GM04504 (cell line): ENCODE results near the gene PARD6B.
"Not testable (repeated sequence)": the region's sequence is repeated elsewhere in the genome, so short reads cannot be mapped to it uniquely, and the experiment has no call there.

Source experiments
- DNase-seq: peaks from one replicate; pipeline ENCODE4 v3.0.0-alpha.2; 2012; ENCODE audit warnings: low read depth

Gene PARD6B, protein sequence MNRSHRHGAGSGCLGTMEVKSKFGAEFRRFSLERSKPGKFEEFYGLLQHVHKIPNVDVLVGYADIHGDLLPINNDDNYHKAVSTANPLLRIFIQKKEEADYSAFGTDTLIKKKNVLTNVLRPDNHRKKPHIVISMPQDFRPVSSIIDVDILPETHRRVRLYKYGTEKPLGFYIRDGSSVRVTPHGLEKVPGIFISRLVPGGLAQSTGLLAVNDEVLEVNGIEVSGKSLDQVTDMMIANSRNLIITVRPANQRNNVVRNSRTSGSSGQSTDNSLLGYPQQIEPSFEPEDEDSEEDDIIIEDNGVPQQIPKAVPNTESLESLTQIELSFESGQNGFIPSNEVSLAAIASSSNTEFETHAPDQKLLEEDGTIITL

DNA sequence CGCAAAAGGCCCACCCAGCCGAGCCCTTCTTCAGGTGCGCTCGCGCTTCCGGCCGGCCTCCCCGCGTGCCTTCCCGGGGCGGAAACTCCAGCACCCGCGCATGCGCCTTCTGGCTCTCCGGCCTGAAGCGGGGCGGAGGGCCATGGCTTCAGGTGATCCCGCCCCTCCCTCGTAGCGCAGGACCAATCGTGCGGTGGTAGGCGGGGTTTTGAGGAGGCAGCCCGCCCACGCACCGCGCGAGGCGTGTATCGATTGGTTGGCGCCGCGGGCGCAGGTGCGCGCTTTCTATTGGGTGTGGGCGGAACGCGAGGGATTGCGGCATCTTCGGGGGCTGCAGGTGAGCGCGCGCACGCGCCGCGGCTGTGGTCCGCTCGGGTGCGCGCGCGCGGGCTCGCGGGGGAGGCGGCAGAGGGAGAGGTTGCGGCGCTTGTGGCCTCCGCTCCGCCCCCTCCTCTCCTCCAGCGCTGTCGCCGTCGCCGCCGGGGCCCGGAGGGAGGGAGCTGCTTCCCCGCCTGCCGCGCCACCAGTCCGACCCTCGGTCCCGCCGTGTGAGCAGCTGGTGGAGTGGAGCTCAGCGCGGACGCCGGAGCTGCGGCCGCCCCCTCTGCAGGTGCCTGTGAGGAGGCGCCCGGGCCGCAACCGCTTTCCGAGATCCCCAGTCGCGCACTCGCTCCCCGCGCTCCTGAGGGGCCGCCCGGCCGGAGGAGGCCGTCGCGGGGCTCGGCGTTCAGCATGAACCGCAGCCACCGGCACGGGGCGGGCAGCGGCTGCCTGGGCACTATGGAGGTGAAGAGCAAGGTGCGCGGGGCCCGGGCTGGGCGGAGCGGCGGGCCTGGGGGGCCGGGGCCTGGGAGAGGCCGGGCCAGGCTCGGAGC lies at the start of gene PARD6B:
TSS of gene PARD6B (plus strand) at position 526 of the 875 bp plus-strand sequence. CDS start at position 733, 207 bp downstream.
- DNase-seq, result peak; percentile 68

DNA sequence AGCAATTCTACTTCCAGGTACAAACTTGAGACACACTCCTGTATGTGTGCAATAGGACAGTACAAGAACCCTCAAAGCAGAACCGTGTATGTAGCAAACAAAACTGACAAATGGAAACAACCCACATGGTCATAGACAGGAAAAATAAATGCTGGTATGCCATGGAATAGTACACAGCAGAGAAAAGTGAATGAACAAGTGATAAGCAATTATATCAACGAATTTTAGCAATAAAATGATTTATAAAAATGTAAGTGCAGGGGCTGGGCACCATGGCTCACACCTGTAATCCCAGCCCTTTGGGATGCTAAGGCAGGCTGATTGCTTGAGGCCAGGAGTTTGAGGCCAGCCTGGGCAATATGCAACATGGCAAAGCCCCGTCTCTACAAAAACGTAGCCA lies 49.3 kb upstream of the PARD6B start:
- DNase-seq, result no peak

- no peak for DNase-seq
Measured at GRCh38 chr20:50682947-50683530, 48.3 kb upstream of the PARD6B start.

- no peak for DNase-seq
Measured at GRCh38 chr20:50683570-50683969, 47.8 kb upstream of the PARD6B start.

GRCh38 chr20:50686821-50687220 lies 44.6 kb upstream of the PARD6B start:
- DNase-seq, result no peak

GRCh38 chr20:50688256-50688975 lies 43.0 kb upstream of the PARD6B start:
- DNase-seq, result no peak

DNA sequence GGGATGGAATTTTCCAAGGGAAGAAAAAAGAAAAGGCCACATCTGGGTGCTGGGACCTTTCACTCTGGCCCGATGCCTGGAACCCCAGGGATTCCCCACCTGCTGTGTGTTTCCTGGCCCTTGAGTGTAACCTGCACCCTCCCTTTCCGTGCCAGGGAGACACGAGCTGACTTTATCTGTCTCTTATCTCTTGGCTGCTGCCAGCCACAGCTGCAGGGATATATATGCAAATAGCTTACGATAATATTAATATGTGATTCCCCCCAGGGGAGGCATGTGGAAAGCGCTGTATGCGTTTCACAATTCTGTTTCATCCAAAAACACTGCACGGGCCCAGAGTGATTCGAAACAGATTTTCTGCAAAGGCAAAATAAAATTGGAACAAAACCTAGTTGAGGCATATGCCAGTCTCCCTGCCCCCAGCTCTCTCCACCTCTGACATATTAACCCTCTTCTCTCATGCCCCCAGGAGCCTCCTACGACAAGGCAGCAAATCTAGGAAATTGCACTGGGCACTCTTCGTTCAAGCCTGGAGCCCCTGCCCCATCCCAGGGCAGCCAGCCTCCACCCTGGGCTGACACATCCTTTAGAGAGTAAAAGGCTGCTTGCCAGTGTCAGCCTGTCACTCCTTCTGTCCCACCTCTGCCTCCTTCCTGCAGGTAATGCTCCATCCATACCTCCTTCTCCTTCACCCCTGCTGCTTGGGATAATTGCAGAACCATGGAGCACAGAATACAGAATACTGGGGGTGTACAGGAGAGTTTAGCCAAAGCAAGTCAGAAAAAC lies 41.3 kb upstream of the PARD6B start:
- DNase-seq, result no peak

GRCh38 chr20:50690650-50691572 lies 40.5 kb upstream of the PARD6B start, which contains the start of gene RIPOR3:
Gene RIPOR3, minus strand, starts transcription at chr20:50691542. Its CDS starts 414 bp downstream, at chr20:50691128.
- no peak for DNase-seq

GRCh38 chr20:50691573-50692551 lies 39.5 kb upstream of the PARD6B start:
- no peak for DNase-seq

DNA sequence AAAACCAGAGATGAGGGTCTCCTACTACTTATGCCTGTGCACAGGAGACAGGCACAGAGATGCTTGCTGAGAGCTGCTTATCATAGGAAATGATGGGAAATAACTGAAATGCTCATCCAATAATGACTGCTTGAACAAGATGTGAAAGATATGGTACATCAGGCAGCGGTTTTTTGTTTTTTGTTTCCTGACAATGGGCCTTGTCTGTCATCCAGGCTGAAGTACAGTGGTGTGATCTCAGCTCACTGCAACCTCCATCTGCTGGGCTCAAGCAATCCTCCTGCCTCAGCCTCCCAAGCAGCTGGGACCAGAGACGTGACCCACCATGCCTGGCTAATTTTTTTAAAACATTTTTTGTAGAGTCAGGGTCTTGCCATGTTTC lies 38.8 kb upstream of the PARD6B start:
- DNase-seq, result no peak

DNA sequence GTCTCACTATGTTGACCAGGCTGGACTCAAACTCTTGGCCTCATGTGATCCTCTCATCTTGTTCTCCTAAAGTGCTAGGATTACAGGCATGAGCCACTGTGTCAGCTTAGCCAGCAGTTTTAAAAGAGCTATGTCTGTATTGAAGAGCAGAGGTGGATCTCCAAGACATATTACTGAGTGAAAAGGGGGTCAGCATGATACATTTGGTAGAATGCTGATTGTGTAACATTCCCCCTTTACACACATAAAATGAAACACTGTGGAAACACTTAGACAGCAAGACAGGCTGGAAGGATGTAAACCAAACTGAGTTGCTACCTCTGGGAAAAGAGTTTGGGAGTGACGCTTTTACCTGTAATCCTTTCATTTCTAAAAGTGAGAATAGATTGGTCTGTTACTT lies 38.4 kb upstream of the PARD6B start:
- DNase-seq, result no peak

GRCh38 chr20:50694379-50695134 lies 36.8 kb upstream of the PARD6B start:
- DNase-seq, result no peak

GRCh38 chr20:50695135-50695872 lies 36.1 kb upstream of the PARD6B start:
- no peak for DNase-seq

DNA sequence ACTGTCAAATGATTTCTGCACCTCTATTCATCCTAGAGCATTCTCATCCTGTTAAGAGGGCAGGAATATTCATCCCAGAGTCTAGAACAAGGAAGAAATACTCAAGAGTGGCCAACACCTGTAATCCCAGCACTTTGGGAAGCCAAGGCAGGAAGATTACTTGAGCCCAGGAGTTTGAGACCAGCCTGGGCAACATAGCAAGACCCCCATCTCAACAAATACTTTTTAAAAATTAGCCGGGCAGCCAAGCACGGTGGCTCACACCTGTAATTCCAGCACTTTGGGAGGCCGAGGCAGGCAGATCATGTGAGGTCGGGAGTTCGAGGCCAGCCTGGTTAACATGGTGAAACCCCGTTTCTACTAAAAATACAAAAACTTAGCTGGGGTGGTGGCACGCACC lies 33.1 kb upstream of the PARD6B start:
- DNase-seq, result not testable (repeated sequence)

DNA sequence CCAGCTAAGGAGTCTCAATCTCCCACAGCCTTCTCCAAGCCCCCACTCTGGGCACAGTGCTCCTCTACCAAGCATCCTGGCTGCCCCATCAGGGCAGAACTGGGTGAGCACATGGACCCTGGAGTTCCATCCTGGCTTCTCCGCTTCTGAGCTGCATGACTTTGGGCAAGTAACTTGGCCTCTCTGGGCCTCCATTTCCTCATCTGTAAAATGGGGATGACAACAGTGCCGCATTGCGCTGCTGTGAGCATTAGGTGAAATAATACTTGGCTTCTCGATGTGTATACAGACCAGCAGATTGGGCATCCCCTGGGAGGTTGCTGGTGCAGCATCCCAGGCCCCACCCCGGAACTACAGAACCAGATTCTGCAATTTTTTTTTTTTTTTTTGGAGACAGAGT lies 31.7 kb upstream of the PARD6B start:
- no peak for DNase-seq

DNA sequence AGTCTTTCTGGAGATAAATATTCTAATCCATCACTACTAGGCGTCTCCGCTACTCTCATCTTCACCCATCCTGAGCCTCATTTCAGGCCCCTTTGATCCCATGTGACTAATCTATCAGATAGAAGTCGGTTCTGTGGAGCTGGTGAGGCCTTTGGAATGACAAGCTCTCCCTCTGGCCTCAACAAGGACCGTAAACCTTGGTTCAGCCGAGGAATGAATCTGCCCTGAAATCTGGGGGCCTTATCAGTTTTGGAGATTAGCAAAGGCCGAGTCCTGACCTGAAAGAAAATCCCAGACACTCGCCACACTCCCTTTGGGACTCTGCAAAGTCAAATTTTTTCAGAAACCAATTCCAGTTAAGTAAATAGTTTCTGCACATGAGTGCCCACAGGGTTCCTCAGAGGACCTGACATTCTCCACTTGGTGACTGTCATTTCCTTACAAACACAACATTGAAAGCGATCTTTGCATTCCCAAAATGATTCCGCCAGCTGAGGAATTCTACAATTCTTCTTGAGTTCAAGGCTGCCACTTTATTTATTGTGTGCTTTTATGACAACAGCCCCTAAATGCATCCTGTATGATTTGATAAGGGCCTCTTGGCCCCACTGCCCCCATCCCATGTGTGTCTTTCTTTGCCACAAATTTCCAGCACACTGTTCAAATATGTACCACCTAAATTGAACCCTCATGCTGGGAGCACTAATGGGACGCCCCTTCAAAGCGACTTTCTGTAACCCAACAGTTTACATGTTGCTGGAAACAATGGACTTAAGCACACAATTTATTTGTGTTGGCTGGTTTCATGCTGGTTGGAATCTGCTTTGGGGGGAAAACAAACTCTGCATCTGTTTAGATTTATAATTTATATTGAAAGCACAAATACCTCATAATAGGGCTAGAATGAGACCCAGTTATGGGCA lies 30.1 kb upstream of the PARD6B start:
- DNase-seq, result no peak
